Stimulated activated CD8-positive, alpha-beta memory T cell treated with anti-CD3 and anti-CD28 coated beads, Interleukin-7, amount 100 ng/mL, for 4 hours (primary cell): ENCODE measurements around the gene TBC1D22A.

Source experiments
- DNase-seq, 2 donors: peaks; one replicate each; pipeline ENCODE4 v3.0.0-alpha.2; 2020; ENCODE audit warnings: low read depth in 2 of 2

TBC1D22A gene

GRCh38 chr22:47189056-47189916, 426.8 kb downstream of the TBC1D22A start:
- no peak for DNase-seq

- no peak for DNase-seq
Observed at GRCh38 chr22:47190276-47190956, 428.0 kb downstream of the TBC1D22A start.

GRCh38 chr22:47190957-47191670, 428.7 kb downstream of the TBC1D22A start:
- no peak for DNase-seq

GRCh38 chr22:47191671-47192650, 429.5 kb downstream of the TBC1D22A start:
- no peak for DNase-seq

- DNase-seq: no peak
Observed at GRCh38 chr22:47192651-47193437, 430.4 kb downstream of the TBC1D22A start.

- no peak for DNase-seq
Observed at GRCh38 chr22:47193606-47194329, 431.3 kb downstream of the TBC1D22A start.

GRCh38 chr22:47194476-47195155, 432.2 kb downstream of the TBC1D22A start:
- DNase-seq: no peak

- no peak for DNase-seq
Observed at GRCh38 chr22:47195156-47195483, 432.7 kb downstream of the TBC1D22A start.

GRCh38 chr22:47195484-47196165, 433.2 kb downstream of the TBC1D22A start:
- no peak for DNase-seq

- DNase-seq: no peak
Observed at GRCh38 chr22:47196166-47196849, 433.9 kb downstream of the TBC1D22A start.

- DNase-seq: no peak
Observed at GRCh38 chr22:47196881-47197772, 434.7 kb downstream of the TBC1D22A start.

GRCh38 chr22:47197773-47198500, 435.5 kb downstream of the TBC1D22A start:
- no peak for DNase-seq

GRCh38 chr22:47198801-47199251, 436.4 kb downstream of the TBC1D22A start:
- no peak for DNase-seq

GRCh38 chr22:47199261-47199978, 437.0 kb downstream of the TBC1D22A start:
- DNase-seq: no peak

GRCh38 chr22:47199979-47200272, 437.5 kb downstream of the TBC1D22A start:
- no peak for DNase-seq
